Neural cell (in vitro differentiated cells): ENCODE data around the gene S1PR4. TPM values are rescaled to one million over a fixed set of nuclear protein-coding genes. Genes with fewer than 3 reads are reported as not detected.

Experiments
- H2AFZ ChIP-seq: fragments of 200-600, 300-800 bp; sonication (generic), shearing (Covaris generic); 2 replicates; pipeline ENCODE4 v1.6.0; 2014; ENCODE audit warnings: low read depth, mild to moderate bottlenecking, antibody characterized with exemption, low read length, moderate library complexity
- H3F3A ChIP-seq: fragments of 200-600 bp; shearing (Covaris generic); 2 replicates; pipeline ENCODE4 v1.6.1; 2016; ENCODE audit warnings: mild to moderate bottlenecking, moderate library complexity, mixed read lengths, antibody characterized with exemption, low read length; ENCODE audit not compliant: insufficient read depth, poor library complexity, severe bottlenecking
- H3K27ac ChIP-seq: fragments of 200-600, 300-800 bp; sonication (generic), shearing (Covaris generic); 2 replicates; pipeline ENCODE4 v1.5.1; 2014; ENCODE audit warnings: mild to moderate bottlenecking, low read length, moderate library complexity
- H3K27me3 ChIP-seq: fragments of 300-800, 200-600 bp; sonication (generic), shearing (Covaris generic); 2 replicates; pipeline ENCODE4 v1.6.0; 2014; ENCODE audit warnings: mild to moderate bottlenecking, low read depth, low read length, moderate library complexity; ENCODE audit not compliant: insufficient read depth
- H3K36me3 ChIP-seq: fragments of 300-800, 200-600 bp; sonication (generic), shearing (Covaris generic); 2 replicates; pipeline ENCODE4 v1.5.1; 2014; ENCODE audit warnings: mild to moderate bottlenecking, antibody characterized with exemption, low read length, moderate library complexity; ENCODE audit not compliant: insufficient read depth
- H3K4me2 ChIP-seq: fragments of 300-800, 200-600 bp; sonication (generic), shearing (Covaris generic); 2 replicates; pipeline ENCODE4 v1.6.0; 2014; ENCODE audit warnings: mild to moderate bottlenecking, low read length
- H3K4me3 ChIP-seq: fragments of 300-800, 200-600 bp; sonication (generic), shearing (Covaris generic); 2 replicates; pipeline ENCODE4 v1.5.1; 2014; ENCODE audit warnings: mild to moderate bottlenecking, low read length, moderate library complexity
- H3K79me2 ChIP-seq: fragments of 200-600 bp; shearing (Covaris generic); replicated peaks from 2 replicates; pipeline ENCODE4 v1.6.0; 2014; ENCODE audit warnings: mild to moderate bottlenecking, low read length, moderate library complexity; ENCODE audit not compliant: insufficient read depth
- H3K9ac ChIP-seq: fragments of 300-800, 200-600 bp; sonication (generic), shearing (Covaris generic); 2 replicates; pipeline ENCODE4 v1.6.1; 2016; ENCODE audit warnings: mild to moderate bottlenecking, low read length, mixed read lengths
- H3K9me2 ChIP-seq: fragments of 200-600 bp; shearing (Covaris generic); 2 replicates; pipeline ENCODE4 v1.6.1; 2016; ENCODE audit warnings: mild to moderate bottlenecking, low read length, mixed read lengths; ENCODE audit not compliant: insufficient read depth
- H3K9me3 ChIP-seq: fragments of 200-600, 300-800 bp; sonication (generic), shearing (Covaris generic); 2 replicates; pipeline ENCODE4 v1.6.1; 2016; ENCODE audit warnings: mild to moderate bottlenecking, mixed run types, low read length, moderate library complexity, mixed read lengths
- H4K20me1 ChIP-seq: fragments of 200-600 bp; shearing (Covaris generic); 2 replicates; pipeline ENCODE4 v1.6.1; 2016; ENCODE audit warnings: mild to moderate bottlenecking, mixed run types; ENCODE audit not compliant: insufficient read depth
- CTCF ChIP-seq: fragments of 450-650 bp; IDR thresholded peaks from 2 replicates; pipeline ENCODE4 v1.5.1; 2014; ENCODE audit warnings: antibody characterized with exemption, mild to moderate bottlenecking, moderate library complexity; ENCODE audit not compliant: poor library complexity, severe bottlenecking
- EP300 ChIP-seq: fragments of 450-650 bp; conservative IDR thresholded peaks from 2 replicates; pipeline ENCODE4 v1.6.1; 2014; ENCODE audit warnings: antibody characterized with exemption, mild to moderate bottlenecking, moderate library complexity; ENCODE audit not compliant: poor library complexity, severe bottlenecking
- EZH2 ChIP-seq: fragments of 200-600, 300-800 bp; shearing (Covaris generic), sonication (generic); IDR thresholded peaks from 2 replicates; pipeline ENCODE4 v1.6.1; 2014; ENCODE audit warnings: antibody characterized with exemption, low read length, borderline replicate concordance, mild to moderate bottlenecking; ENCODE audit not compliant: insufficient read depth, poor library complexity, severe bottlenecking
- MXI1 ChIP-seq: fragments of 450-650 bp; conservative IDR thresholded peaks from 2 replicates; pipeline ENCODE4 v1.6.1; 2014; ENCODE audit warnings: antibody characterized with exemption, mild to moderate bottlenecking; ENCODE audit not compliant: poor library complexity, severe bottlenecking
- POLR2AphosphoS5 ChIP-seq: IDR thresholded peaks from 2 replicates; pipeline ENCODE4 v1.6.1; 2012
- RAD21 ChIP-seq: fragments of 450-650 bp; conservative IDR thresholded peaks from 2 replicates; pipeline ENCODE4 v1.6.1; 2014; ENCODE audit warnings: antibody characterized with exemption, mild to moderate bottlenecking, moderate library complexity
- REST ChIP-seq: IDR thresholded peaks from 2 replicates; pipeline ENCODE4 v1.6.1; 2012; ENCODE audit warnings: borderline replicate concordance
- SMC3 ChIP-seq: fragments of 450-650 bp; conservative IDR thresholded peaks from 2 replicates; pipeline ENCODE4 v1.6.1; 2014; ENCODE audit warnings: antibody characterized with exemption, mild to moderate bottlenecking, moderate library complexity; ENCODE audit not compliant: poor library complexity
- TAF1 ChIP-seq: IDR thresholded peaks from 2 replicates; pipeline ENCODE4 v1.6.1; 2012; ENCODE audit warnings: low read depth
- polyA plus RNA-seq: library from polyadenylated mRNA; depleted of rRNA; stranded (reverse); fragments of >200 nt; gene quantifications from 2 replicates; pipeline ENCODE4 v1.2.3, GENCODE V29; 2014

Gene S1PR4
- polyA plus RNA-seq, 1 donor from 2014 or later, result not detected

GRCh38 chr19:3131168-3131567 lies 47.4 kb upstream of the S1PR4 start:
- no peaks in the 10 kb centered on the region for H4K20me1 ChIP-seq
- H3F3A ChIP-seq, result no peaks in the 10 kb centered on the region
- H2AFZ ChIP-seq, result no peak overlapping the region
- no peaks in the 10 kb centered on the region for H3K79me2 ChIP-seq
- no peak overlapping the region for H3K9ac ChIP-seq
- H3K9me3 ChIP-seq, result no peaks in the 10 kb centered on the region
- no peak overlapping the region for H3K4me2 ChIP-seq
- TF ChIP-seq REST, result no peak
- no peak for TF ChIP-seq MXI1
- TF ChIP-seq EP300, result no peak
- TF ChIP-seq TAF1, result no peak
- TF ChIP-seq RAD21, result no peak
- TF ChIP-seq POLR2AphosphoS5, result no peak
- TF ChIP-seq EZH2, result no peak
- no peak for TF ChIP-seq SMC3
- no peak for TF ChIP-seq CTCF
- H3K27ac ChIP-seq, result no peak overlapping the region
- no peak overlapping the region for H3K4me3 ChIP-seq
- no peaks in the 10 kb centered on the region for H3K36me3 ChIP-seq
- H3K27me3 ChIP-seq, result no peaks in the 10 kb centered on the region
- H3K9me2 ChIP-seq, result no peaks in the 10 kb centered on the region

GRCh38 chr19:3132971-3133792 lies 45.4 kb upstream of the S1PR4 start:
- Histone ChIP-seq H3K4me3 (no peak overlapping the region), H2AFZ (no peak overlapping the region), H3K9me2 (no peaks in the 10 kb centered on the region), H3F3A (no peaks in the 10 kb centered on the region), H3K36me3 (no peaks in the 10 kb centered on the region), H3K79me2 (no peaks in the 10 kb centered on the region), H3K27ac (no peak overlapping the region), H3K4me2 (no peak overlapping the region), H4K20me1 (no peaks in the 10 kb centered on the region), H3K9me3 (no peaks in the 10 kb centered on the region), H3K27me3 (no peaks in the 10 kb centered on the region), H3K9ac (no peak overlapping the region)
- TF ChIP-seq REST (no peak), EP300 (no peak), POLR2AphosphoS5 (no peak), TAF1 (no peak), EZH2 (no peak), RAD21 (no peak), MXI1 (no peak), SMC3 (no peak), CTCF (no peak)
